ENCODE results near the gene AFAP1L2. TPM values are rescaled to one million over a fixed set of nuclear protein-coding genes. Genes with fewer than 3 reads are reported as not detected.

AFAP1L2 gene
- polyA plus RNA-seq, 3 donors, result 0.01 to 0.43 TPM; not detected in 1

DNA sequence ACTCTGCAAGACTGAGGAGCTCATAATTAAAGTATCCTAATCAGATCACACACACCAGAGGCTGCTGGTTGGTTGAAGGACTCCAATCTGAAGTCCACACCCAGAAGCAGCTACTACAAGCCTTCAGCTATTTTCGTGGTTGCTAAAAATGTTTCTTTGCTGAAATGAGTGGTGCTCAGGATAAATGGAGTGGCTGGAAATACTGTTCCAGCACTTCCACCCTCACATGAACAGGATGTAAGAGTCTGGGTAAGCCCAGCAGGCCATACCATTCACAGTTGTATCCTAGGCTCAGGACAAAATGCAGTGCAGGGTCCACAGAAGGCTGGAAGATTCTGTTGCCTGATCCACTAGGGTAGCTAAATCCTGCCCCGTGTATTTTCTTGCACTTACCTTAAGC is 34.1 kb downstream of the AFAP1L2 start:
- no peak overlapping the region for H3K27ac ChIP-seq (ENCODE audit: low read depth in 1 of 2, low read length in 2 of 2)
- no peaks in the 10 kb centered on the region for H3K4me1 ChIP-seq (ENCODE audit: control insufficient read depth in 1 of 2, insufficient read depth in 2 of 2, low read length in 2 of 2)
- H3K9me3 ChIP-seq (replicated peaks in 1 of 2; ENCODE audit: control insufficient read depth in 1 of 2, insufficient read depth in 1 of 2, low read length in 2 of 2), result no peaks in the 10 kb centered on the region
- Mint-ChIP-seq H3K36me3 (no peaks in the 10 kb centered on the region), H3K4me1 (no peaks in the 10 kb centered on the region), H3K4me3 (no peak overlapping the region), H3K9me3 (peaks cover 0 to 3% (median 0%) of the 10 kb centered on the region in 7 donors), H3K27ac (no peak overlapping the region), H3K27me3 (ENCODE audit: low read depth in 3 of 3) (peaks cover 0 to 6% (median 0%) of the 10 kb centered on the region in 3 donors)
- H3K4me3 ChIP-seq (replicated peaks in 1 of 3; ENCODE audit: low read depth in 2 of 3, low read length in 3 of 3), result no peak overlapping the region
- intact Hi-C loops (cut with micrococcal nuclease), result no loop called here
- TF ChIP-seq, protein P1, sequence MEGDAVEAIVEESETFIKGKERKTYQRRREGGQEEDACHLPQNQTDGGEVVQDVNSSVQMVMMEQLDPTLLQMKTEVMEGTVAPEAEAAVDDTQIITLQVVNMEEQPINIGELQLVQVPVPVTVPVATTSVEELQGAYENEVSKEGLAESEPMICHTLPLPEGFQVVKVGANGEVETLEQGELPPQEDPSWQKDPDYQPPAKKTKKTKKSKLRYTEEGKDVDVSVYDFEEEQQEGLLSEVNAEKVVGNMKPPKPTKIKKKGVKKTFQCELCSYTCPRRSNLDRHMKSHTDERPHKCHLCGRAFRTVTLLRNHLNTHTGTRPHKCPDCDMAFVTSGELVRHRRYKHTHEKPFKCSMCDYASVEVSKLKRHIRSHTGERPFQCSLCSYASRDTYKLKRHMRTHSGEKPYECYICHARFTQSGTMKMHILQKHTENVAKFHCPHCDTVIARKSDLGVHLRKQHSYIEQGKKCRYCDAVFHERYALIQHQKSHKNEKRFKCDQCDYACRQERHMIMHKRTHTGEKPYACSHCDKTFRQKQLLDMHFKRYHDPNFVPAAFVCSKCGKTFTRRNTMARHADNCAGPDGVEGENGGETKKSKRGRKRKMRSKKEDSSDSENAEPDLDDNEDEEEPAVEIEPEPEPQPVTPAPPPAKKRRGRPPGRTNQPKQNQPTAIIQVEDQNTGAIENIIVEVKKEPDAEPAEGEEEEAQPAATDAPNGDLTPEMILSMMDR (IDR thresholded peaks at IDR 0.05), result no peak
- no CpG with 5 or more reads among the region's 2 CpGs for WGBS (ENCODE audit: insufficient coverage)
- DNase-seq, result no peak
- H2AFZ ChIP-seq (ENCODE audit: insufficient read depth, low read depth, low read length, poor library complexity, severe bottlenecking), result no peak overlapping the region
- no peaks in the 10 kb centered on the region for H3K27me3 ChIP-seq (ENCODE audit: control insufficient read depth in 2 of 2, insufficient read depth in 2 of 2, low read length in 2 of 2)
- no peaks in the 10 kb centered on the region for H4K20me1 ChIP-seq (ENCODE audit: insufficient read depth, low read length)
- no peak overlapping the region for H3K9ac ChIP-seq (ENCODE audit: insufficient read depth, low read length, poor library complexity, severe bottlenecking)
- no peak overlapping the region for H3K4me2 ChIP-seq (replicated peaks; ENCODE audit: extremely low read depth, low read length, poor library complexity, severe bottlenecking)
- H3K79me2 ChIP-seq (ENCODE audit: insufficient read depth, low read length), result no peaks in the 10 kb centered on the region
- H3K36me3 ChIP-seq (replicated peaks in 1 of 2; ENCODE audit: control insufficient read depth in 1 of 2, insufficient read depth in 2 of 2, low read length in 2 of 2), result no peaks in the 10 kb centered on the region

DNA sequence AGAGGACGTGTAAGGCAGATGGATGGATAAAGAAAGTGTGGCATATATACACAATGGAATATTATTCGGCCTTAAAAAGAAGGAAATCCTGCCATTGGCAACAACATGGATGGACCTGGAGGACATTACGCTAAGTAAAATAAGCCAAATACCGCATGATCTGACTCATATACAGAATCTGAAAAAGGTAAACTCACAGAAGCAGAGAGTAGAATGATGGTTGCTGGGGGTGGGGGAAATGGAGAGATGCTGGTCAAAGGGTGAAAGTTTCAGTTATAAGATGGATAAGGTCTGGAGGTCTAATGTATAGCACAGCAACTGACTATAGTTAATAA is 36.3 kb downstream of the AFAP1L2 start:
- Histone ChIP-seq H3K79me2 (ENCODE audit: insufficient read depth, low read length) (no peaks in the 10 kb centered on the region), H3K4me3 (replicated peaks in 1 of 3; ENCODE audit: low read depth in 2 of 3, low read length in 3 of 3) (no peak overlapping the region), H3K4me1 (ENCODE audit: control insufficient read depth in 1 of 2, insufficient read depth in 2 of 2, low read length in 2 of 2) (no peaks in the 10 kb centered on the region), H3K27me3 (ENCODE audit: control insufficient read depth in 2 of 2, insufficient read depth in 2 of 2, low read length in 2 of 2) (no peaks in the 10 kb centered on the region), H3K27ac (ENCODE audit: low read depth in 1 of 2, low read length in 2 of 2) (no peak overlapping the region), H3K4me2 (replicated peaks; ENCODE audit: extremely low read depth, low read length, poor library complexity, severe bottlenecking) (no peak overlapping the region), H3K9me3 (replicated peaks in 1 of 2; ENCODE audit: control insufficient read depth in 1 of 2, insufficient read depth in 1 of 2, low read length in 2 of 2) (no peaks in the 10 kb centered on the region), H4K20me1 (ENCODE audit: insufficient read depth, low read length) (no peaks in the 10 kb centered on the region), H3K9ac (ENCODE audit: insufficient read depth, low read length, poor library complexity, severe bottlenecking) (no peak overlapping the region), H2AFZ (ENCODE audit: insufficient read depth, low read depth, low read length, poor library complexity, severe bottlenecking) (no peak overlapping the region), H3K36me3 (replicated peaks in 1 of 2; ENCODE audit: control insufficient read depth in 1 of 2, insufficient read depth in 2 of 2, low read length in 2 of 2) (no peaks in the 10 kb centered on the region)
- no peaks in the 10 kb centered on the region for H3K36me3 Mint-ChIP-seq
- DNase-seq, result no peak
- no peaks in the 10 kb centered on the region for H3K27me3 Mint-ChIP-seq (ENCODE audit: low read depth in 3 of 3)
- H3K4me1 Mint-ChIP-seq, result no peaks in the 10 kb centered on the region
- H3K9me3 Mint-ChIP-seq, result peaks cover 0 to 3% (median 0%) of the 10 kb centered on the region in 7 donors
- intact Hi-C loops (cut with micrococcal nuclease), result no loop called here
- TF ChIP-seq, protein P1 (IDR thresholded peaks at IDR 0.05), result no peak
- H3K4me3 Mint-ChIP-seq, result no peak overlapping the region
- H3K27ac Mint-ChIP-seq, result no peak overlapping the region
- 89% methylated on average over 3 of the region's 4 CpGs for WGBS (ENCODE audit: insufficient coverage)
